Coronary artery (tissue), 2 donors: ENCODE results near the gene RNASET2.
A peak's percentile ranks its signal among the peaks of the same experiment; 100 is the strongest.

Experiments used
- DNase-seq: peaks from one replicate; pipeline ENCODE4 v3.0.0-alpha.2; 2017; ENCODE audit warnings: low spot score
- H3K27ac ChIP-seq, 2 donors: fragments of 200-600 bp; sonication (generic); one replicate each; pipeline ENCODE4 v1.5.1; 2016 to 2019
- H3K4me3 ChIP-seq: fragments of 200-600 bp; sonication (generic); 2 replicates; pipeline ENCODE4 v1.5.1; 2016; ENCODE audit warnings: mild to moderate bottlenecking, moderate library complexity
- CTCF ChIP-seq: fragments of 200-600 bp; sonication (generic); IDR thresholded peaks from one replicate; pipeline ENCODE4 v1.5.1; 2019; ENCODE audit warnings: antibody characterized with exemption

Gene RNASET2

DNA sequence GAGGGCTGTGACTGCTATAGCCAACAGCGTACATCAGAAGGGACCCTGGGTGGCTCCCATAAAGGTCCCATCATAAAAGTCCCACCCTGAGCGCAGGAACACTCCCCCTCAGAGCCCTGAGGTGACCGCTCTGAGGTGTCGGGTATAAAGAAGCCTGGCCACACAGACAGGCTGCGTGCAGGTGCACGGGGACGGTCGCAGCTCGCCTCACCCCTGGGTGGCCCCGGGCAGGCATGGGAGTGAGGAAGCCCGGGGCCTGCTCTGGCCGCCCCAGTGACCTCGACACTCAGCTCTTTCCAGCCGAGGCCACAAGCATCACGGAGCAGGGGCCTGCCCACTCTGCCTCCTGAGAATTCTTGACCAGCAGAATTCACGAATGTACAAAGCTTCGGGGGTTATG lies 14.4 kb upstream of the RNASET2 start:
- no peak for TF ChIP-seq CTCF
- Histone ChIP-seq H3K27ac (no peak overlapping the region), H3K4me3 (no peak overlapping the region)
- DNase-seq: no peak

- no peak overlapping the region for H3K27ac ChIP-seq
- no peak overlapping the region for H3K4me3 ChIP-seq
- TF ChIP-seq CTCF: no peak
- no peak for DNase-seq
These were observed 13.7 kb upstream of the RNASET2 start for GRCh38 chr6:166970091-166970490.

DNA sequence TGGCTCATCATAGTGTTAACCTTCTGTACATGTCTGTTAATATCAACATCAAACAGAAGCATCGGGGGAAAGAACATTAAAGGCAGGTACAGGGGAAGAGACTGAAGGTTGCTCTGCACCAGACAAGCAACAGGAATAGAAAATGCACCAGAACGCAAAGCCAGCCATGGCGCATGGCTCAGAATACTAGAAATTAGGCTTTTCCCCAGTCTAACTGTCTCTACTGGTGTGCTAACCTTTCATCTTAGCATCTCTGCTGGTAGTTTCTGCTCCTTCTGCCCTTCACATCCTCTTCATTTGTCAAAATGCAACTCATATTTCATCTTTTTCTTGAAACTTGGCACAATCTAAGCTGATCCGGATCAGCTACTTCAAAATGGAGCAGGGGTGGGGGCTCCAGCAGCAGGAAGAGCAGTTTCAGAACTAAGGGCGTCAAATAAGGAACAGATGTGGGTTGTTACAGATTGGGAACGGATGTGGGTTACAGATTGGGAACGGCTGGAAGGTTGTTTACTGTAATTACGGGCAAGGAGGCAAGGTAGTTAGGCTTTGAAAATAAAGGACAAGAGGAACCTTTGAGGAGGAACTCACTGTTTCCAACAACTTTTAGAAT lies 13.1 kb upstream of the RNASET2 start:
- no peak for DNase-seq
- no peak overlapping the region for H3K4me3 ChIP-seq
- no peak overlapping the region for H3K27ac ChIP-seq
- no peak for TF ChIP-seq CTCF

GRCh38 chr6:166966268-166966667 lies 9.9 kb upstream of the RNASET2 start:
- H3K27ac ChIP-seq: no peak overlapping the region
- no peak for DNase-seq
- H3K4me3 ChIP-seq: no peak overlapping the region
- TF ChIP-seq CTCF: no peak

GRCh38 chr6:166960609-166960978 lies 4.2 kb upstream of the RNASET2 start:
- no peak overlapping the region for H3K27ac ChIP-seq
- no peak for DNase-seq
- TF ChIP-seq CTCF: no peak
- H3K4me3 ChIP-seq: no peak overlapping the region

DNA sequence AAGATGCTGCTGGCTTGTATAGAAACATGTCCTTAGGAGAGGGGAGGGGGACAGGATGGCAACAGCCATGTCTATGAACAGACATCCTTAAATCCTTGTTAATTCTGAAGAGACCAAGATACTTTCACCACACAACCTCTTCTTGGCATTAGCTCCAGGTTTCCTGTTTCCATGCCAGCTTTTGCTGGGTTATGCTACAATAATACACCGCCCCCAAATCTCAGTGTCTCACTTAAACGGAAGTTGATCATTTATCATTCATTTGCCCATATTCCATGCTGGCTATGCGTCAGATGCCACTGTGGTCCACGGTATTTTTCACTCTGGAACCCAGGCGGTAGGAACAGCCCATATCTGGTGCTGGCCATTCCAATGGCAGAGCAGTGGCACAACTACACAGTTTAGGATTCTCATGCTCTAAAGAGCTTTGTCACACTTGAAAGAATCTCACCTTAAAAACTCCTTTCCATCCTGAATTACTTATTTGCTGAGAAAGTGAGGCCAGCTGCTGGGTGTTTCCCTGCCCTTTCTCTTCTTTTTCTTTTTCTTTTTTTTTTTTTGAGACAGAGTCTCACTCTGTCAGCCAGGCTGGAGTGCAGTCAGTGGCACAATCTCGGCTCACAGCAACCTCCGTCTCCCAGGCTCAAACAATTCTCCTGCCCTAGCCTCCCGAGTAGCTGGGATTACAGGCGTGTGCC lies 3.7 kb upstream of the RNASET2 start:
- H3K27ac ChIP-seq: peak overlapping the region in 1 of 2 donors; percentile 16
- no peak for DNase-seq
- no peak overlapping the region for H3K4me3 ChIP-seq
- TF ChIP-seq CTCF: no peak
